ENCODE measurements around the gene P4HA2.

The P4HA2 gene

DNA sequence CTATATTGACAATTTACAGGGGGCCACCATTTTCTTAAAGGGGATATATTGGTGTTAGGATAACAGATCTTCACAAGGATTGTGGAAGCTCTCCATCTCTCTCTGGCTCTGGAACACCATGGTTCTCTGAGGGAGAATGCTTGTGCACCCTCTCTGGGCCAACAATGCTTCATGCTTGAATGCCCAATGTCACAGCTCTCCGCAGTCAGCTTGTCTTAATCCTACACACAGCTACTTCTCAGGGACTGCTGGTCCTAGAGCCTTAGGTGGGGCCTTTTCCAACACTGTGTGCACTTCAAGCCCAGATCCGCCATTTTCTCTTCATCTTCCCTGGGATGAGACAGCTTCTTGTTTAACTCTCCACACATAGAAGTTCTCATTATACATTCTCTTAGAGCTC, 22.9 kb upstream of the P4HA2 start:
- DNase-seq (ENCODE audit: low read depth), result no peak

- no peak for DNase-seq (ENCODE audit: low read depth)
These were observed 19.2 kb upstream of the P4HA2 start for GRCh38 chr5:132246806-132247205.

DNA sequence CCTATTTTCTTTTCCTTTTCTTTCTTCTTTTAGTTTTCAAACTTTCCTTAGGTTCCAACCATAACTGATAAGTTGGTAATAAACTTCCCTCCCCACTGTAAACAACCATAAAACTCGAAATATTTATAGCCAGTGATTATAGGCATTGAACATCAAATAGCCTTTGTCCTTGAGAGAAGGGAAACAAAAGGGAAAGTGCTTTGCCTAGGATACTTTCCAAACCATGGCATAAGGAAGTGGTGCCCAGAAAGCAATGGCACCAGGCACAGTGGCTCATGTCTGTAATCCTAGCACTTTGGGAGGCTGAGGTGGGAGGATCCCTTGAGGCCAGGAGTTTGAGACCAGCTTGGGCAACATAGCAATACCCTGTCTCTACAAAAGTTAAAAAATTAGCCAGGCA, 17.9 kb upstream of the P4HA2 start:
- DNase-seq (ENCODE audit: low read depth), result no peak

GRCh38 chr5:132243366-132243977, 15.8 kb upstream of the P4HA2 start:
- no peak for DNase-seq (ENCODE audit: low read depth)

GRCh38 chr5:132239776-132240175, 12.1 kb upstream of the P4HA2 start:
- no peak for DNase-seq (ENCODE audit: low read depth)

GRCh38 chr5:132238901-132239500, 11.3 kb upstream of the P4HA2 start:
- DNase-seq (ENCODE audit: low read depth), result no peak

DNA sequence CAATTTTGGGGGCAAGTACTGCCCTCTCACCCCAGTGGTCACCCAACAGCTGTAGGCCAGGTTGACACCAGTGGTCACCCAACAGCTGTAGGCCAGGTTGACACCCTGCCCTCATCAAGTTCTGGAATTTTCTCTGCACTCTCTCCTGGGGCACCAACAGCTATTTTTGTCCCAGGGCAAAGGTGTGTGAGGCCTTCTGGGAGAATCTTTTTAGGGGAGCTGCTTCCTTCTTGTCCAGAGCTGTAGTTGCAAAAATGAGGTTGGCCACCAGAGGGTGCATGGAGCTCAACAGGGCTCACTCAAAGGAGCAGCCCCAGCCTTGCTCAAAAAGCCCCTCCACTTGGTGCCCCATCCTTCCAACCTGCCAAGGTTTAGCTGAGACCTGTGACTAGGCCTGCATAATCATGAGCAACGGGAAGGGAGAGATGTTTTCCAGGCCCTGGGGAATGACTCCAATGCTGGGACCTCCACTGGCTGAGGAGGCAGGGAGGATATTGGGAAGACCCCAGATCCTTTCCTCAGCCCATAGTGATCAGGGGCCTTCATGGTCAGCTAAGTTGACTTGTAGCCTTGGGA, 10.6 kb upstream of the P4HA2 start:
- DNase-seq (ENCODE audit: low read depth), result peak; percentile 67

DNA sequence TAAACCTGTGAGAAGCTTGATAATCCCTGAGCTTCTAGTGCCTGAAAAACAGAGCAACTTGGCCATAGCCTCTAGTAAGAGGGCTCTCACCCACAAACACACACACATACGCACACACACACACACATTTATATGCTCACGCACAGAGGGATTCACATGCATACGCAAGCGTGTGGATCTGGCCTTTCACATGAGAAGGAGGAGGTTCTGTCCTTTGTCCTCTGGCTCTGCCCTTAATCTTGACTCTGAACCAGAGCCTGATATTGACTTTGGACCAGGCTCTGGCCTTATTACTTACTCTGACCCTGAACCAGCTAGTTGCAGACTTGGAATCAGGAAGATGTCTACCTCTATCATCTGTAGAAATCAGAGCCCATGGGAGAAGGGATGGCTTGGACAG, 10.0 kb upstream of the P4HA2 start:
- DNase-seq (ENCODE audit: low read depth), result no peak

- peak; percentile 83 for DNase-seq (ENCODE audit: low read depth)
These were observed 9.5 kb upstream of the P4HA2 start for GRCh38 chr5:132237141-132237540.

DNA sequence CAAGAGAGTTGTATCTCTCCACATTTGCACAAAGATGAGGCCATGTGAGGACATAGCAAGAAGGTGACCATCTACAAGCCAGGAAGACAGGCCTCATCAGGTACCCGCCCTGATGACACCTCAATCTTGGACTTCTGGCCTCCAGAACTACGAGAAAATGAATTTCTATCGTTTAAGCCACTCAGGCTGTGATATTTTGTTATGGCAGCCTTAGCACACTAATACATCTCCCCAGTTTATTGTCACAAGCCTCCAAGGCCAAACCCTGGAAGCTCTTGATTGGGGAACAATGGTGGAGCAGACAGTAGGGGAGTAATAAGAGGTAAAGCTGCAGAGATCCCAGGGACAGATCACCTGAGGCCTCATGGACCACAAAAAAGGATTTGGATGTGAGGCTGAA, 7.7 kb upstream of the P4HA2 start:
- no peak for DNase-seq (ENCODE audit: low read depth)

- no peak for DNase-seq (ENCODE audit: low read depth)
These were observed 7.0 kb upstream of the P4HA2 start for GRCh38 chr5:132234684-132235062.

- DNase-seq (ENCODE audit: low read depth), result no peak
These were observed 6.4 kb upstream of the P4HA2 start for GRCh38 chr5:132233811-132234683.

GRCh38 chr5:132233081-132233480, 5.4 kb upstream of the P4HA2 start:
- DNase-seq (ENCODE audit: low read depth), result no peak

DNA sequence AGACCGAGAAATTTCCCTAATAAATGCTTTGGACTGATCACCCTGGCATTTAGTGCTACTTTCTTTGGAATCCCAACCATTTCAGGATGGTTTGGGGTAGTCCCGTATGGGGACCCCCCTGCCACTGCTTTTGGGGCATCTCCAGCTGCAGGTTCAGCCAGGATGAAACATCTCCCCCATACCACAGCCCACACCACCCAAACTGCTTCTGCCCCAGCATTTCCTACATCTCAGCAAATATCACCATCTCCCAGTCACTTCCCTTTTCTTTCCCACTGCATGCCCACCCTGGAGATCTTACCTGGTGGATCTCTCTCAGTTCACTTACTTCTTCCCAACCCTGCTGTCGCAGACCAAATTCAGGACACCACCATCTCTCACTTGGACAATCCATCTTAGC, 4.8 kb upstream of the P4HA2 start:
- DNase-seq (ENCODE audit: low read depth), result no peak

DNA sequence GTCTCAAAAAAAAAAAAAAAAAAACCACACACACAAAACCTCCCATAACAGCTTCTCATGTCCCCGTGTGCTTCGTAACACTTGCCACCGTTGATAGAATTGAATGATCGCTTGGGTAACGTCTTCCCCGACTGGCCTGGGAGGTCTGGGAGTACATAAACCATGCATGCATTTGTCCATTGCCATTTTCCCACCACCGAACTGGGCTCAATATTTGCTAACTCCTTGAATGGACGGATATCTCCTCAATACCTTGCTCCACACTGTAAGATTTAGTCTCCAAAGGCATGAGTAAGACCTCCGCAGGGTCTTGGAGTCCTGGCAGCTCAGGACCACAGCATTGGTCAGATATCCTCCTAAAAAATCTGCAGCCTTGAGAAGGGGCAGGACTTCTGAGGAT, 3.2 kb upstream of the P4HA2 start:
- no peak for DNase-seq (ENCODE audit: low read depth)

DNA sequence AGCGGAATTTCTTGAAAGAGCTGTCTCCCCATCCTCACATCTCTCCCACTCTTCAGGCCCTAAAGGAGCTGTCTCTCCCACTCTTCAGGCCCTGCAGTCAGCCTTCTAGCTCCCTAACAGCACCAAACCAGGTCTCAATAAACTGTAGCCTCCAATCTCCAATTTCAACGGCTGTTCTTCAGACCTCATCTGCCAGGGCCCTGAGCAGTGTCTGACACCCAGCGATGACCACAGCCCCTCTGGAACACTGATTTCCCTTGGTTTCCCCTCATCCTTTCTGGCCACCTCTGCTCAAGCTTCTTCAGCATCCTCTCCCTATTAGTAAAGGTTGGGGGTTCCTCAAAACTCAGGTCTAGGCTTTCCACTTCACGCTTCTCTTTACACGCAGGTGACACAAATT, 1.6 kb upstream of the P4HA2 start:
- no peak for DNase-seq (ENCODE audit: low read depth)

DNA sequence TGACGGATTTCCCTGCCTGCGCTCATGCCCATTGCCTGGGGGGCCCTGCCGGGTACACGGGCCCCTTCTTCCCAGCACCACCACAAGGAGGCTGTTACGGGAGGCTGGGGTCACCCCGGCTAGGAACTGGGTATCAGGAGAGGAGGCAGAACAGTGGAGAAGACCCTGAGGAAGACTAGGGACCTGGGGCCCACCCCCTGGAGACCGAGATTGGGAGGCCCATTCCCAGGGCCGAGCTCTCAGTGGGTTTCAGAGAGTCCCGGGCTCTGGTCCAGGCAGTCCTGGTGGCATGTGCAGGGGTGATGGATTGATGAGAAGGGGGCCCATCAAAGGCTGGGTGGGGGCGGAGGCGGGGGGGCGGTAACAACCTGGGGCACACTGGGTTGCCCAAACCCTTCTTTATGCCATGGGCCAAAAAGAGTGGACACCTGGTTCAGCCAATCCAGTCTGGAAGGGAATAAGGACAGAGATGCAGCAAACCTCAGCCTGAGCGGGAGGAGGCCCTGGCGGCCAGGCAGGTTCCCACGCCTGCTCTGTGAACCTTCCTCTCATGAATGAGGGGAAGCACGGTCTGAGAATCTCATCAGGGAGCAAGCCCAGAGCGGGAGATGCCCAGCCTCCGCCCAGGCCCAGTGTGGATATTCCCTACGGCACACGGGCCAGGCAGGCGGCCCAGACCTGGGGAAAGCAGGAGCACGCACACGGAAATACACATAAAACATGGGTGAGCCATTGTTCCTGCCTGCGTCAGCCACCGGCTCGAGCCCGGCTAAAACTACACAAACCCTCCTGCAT, 785 bp upstream of the P4HA2 start:
- no peak for DNase-seq (ENCODE audit: low read depth)

DNA sequence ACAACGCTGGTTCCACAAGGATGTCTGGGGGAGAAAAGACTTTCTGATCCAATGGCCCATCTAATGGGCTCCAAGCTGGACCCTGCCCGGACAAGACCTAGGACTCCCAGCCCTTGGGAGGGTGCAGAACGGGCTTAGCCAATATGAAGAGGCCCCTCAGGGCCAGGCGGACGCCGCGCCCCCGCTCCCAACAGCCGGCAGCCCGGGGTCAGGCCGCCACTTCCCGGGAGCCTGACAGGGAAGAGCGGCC, 493 bp downstream of the P4HA2 start:
- DNase-seq (ENCODE audit: low read depth), result no peak

DNA sequence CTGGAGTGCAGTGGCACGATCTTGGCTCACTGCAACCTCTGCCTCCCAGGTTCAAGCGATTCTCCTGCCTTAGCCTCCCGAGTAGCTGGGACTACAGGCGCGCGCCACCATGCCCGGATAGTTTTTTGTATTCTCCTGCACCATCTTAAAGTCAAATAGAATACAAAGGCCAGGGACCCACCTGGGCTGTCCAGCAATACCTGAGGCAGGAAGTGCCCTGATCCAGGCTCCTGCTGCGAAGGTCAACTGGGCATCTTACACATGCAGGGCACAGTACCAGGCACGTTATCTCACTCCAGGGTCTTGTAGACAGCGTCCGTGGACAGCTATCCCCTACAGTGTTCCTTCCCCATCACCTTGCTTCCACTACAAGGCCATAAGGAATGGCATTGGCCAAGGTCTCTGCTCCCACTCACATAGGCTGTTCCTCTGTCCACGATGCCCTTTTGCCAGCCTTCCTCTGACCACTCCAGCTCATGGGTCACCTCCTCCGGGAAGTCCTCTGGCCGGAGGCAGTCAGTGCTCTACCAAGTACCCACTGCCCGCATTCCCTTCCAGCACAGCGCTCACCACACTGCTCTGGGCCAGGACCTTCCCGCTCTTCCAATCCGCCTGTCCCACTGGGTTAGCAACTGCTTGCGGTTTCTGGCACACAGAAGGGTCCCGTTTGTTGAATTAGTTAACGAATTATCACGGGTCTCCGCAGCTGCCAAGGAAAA, 978 bp downstream of the P4HA2 start:
- DNase-seq (ENCODE audit: low read depth), result no peak

DNA sequence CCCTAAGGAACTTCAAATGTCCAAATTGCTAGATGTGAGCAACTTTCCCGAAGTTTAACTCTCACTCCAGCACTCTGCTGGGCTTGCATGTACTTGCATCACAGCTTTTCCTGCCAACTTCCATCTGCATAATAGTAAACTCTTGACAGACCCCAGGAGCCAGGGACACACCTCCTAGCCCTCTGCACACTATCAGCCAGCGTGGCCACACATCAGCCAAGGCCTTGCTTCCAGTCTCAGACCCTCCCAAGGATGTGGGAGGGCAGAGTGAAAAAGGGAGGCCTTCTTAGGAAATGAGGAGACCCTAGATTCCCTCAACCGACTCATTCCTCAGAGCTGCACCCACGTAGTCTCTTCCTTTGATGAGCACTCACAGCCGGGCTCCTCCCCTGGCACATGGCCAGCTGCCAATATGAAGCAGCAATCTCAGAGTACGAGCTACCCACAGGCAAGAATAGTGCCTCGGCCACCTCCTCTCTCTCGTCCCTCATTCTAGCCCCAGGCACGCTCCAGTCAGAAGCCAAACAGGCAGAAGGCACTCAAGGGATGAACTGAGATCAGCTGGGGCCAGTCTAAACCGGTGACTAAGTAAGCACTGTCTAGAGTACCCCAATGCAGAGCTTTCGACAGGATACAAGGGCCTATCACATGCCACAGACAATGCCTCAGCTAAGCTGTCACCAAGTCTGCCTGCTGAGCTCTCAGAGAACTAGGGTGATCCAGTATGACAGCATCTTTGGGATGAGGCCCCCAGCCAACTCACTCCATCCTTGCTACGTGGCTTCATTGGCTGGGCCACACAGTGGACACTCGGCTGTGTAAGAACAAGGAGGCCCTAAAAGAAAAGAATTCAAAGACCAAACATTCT, 2.3 kb downstream of the P4HA2 start:
- peak; percentile 76 for DNase-seq (ENCODE audit: low read depth)

GRCh38 chr5:132224716-132225115, 2.9 kb downstream of the P4HA2 start:
- peak; percentile 45 for DNase-seq (ENCODE audit: low read depth)

Data from iris pigment epithelial cell (primary cell).